MG63 (cell line): ENCODE measurements around the gene DPM1. TPM values are rescaled to one million over a fixed set of nuclear protein-coding genes. Genes with fewer than 3 reads are reported as not detected.

Experiments
- DNase-seq: peaks from one replicate; pipeline ENCODE4 v3.0.0-alpha.2; 2020
- H3K27me3 ChIP-seq: fragments of 250-450 bp; sonication (Bioruptor Pico); 2 replicates; pipeline ENCODE4 v1.5.1; 2020; ENCODE audit warnings: mild to moderate bottlenecking, moderate library complexity
- H3K36me3 ChIP-seq: fragments of 250-450 bp; sonication (Bioruptor Pico); 2 replicates; pipeline ENCODE4 v1.5.1; 2020; ENCODE audit warnings: mild to moderate bottlenecking, moderate library complexity
- H3K4me3 ChIP-seq: fragments of 250-450 bp; sonication (Bioruptor Pico); 2 replicates; pipeline ENCODE4 v1.5.1; 2020; ENCODE audit warnings: mild to moderate bottlenecking, moderate library complexity
- H3K9me3 ChIP-seq: fragments of 250-450 bp; sonication (Bioruptor Pico); 2 replicates; pipeline ENCODE4 v1.5.1; 2020; ENCODE audit warnings: mild to moderate bottlenecking, moderate library complexity
- total RNA-seq: library from RNA; depleted of rRNA; stranded (reverse); fragments of >200 nt; shearing (Covaris generic); gene quantifications from 2 replicates; pipeline ENCODE4 v1.2.3, GENCODE V29; 2014; ENCODE audit warnings: low replicate concordance; rRNA removed

The DPM1 gene
- total RNA-seq, 1 experiment from 2014 or later = 187 TPM

DNA sequence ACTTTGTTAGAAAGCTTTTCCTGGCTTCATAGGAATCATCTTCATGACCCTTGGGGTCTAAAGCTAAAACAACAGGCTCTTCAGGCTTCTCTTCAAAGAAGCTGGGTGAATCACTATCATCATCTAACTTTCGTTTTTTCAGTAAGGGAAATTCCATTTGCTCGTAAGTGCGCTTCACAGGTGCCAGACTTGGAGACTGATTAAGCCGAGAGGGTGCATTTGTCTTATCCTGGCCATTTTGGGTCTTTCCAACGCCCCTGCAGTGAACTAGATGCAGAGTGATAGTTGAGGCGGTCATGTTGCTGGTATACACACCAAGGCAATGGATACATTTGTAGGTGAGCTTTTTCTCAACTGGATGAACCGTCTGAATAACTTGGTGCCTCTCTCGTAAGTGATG, 65.9 kb downstream of the DPM1 start:
- DNase-seq = no peak
- H3K9me3 ChIP-seq = no peaks in the 10 kb centered on the region
- H3K4me3 ChIP-seq = no peak overlapping the region
- peaks cover 93% of the 10 kb centered on the region for H3K36me3 ChIP-seq
- H3K27me3 ChIP-seq = no peaks in the 10 kb centered on the region

DNA sequence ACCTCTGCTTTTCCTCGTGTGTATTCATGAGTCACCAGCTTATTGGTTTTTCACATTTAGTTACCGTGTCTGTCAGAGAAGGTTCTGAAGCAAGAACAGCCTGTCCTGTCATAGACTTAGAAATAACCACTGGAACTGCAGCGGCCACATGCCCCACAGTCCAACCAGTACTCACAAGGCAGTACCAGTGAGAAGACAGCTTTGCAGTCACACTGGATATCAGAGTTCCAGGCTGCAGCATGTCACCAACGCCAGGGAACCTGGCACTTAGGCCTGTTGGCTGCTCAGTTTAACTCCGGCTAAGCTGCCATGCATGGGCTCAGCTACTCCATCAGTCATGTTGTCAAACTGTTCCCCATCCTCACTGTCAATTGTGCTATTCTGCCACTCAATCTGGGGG, 67.2 kb downstream of the DPM1 start:
- Histone ChIP-seq H3K27me3 (no peaks in the 10 kb centered on the region), H3K4me3 (no peak overlapping the region), H3K9me3 (no peaks in the 10 kb centered on the region), H3K36me3 (peaks cover 87% of the 10 kb centered on the region)
- no peak for DNase-seq

- no peak overlapping the region for H3K4me3 ChIP-seq
- no peaks in the 10 kb centered on the region for H3K27me3 ChIP-seq
- DNase-seq = no peak
- H3K9me3 ChIP-seq = no peaks in the 10 kb centered on the region; the same call in 1 of the 2 replicates
- H3K36me3 ChIP-seq = peaks cover 57% of the 10 kb centered on the region
Measured at GRCh38 chr20:50887576-50887975, 70.8 kb downstream of the DPM1 start.

- Histone ChIP-seq H3K27me3 (no peaks in the 10 kb centered on the region), H3K4me3 (no peak overlapping the region), H3K36me3 (peaks cover 44% of the 10 kb centered on the region), H3K9me3 (no peaks in the 10 kb centered on the region; the same call in 1 of the 2 replicates)
- no peak for DNase-seq
Measured at GRCh38 chr20:50886184-50886790, 72.0 kb downstream of the DPM1 start.

GRCh38 chr20:50885781-50886180, 72.6 kb downstream of the DPM1 start:
- no peaks in the 10 kb centered on the region for H3K27me3 ChIP-seq
- H3K36me3 ChIP-seq = peaks cover 39% of the 10 kb centered on the region
- no peaks in the 10 kb centered on the region; the same call in 1 of the 2 replicates for H3K9me3 ChIP-seq
- H3K4me3 ChIP-seq = no peak overlapping the region
- no peak for DNase-seq

DNA sequence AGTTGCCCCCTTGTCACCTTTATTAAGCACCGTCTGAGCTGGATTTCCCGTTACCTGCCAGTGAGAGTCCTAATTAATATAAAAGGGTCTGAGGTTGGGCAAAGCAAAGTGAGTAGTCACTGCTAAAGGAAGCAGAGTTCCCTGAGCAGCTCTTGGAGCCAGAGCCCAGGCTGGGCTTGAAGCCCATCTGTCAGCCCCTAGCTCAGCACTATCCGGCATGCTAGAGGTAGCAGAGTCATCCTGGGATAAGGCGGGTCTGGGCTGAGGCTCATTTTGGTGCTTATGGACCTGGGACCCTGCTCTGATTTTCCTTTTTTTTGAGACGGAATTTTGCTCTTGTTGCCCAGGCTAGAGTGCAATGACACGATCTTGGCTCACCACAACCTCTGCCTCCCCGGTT, 73.3 kb downstream of the DPM1 start:
- H3K9me3 ChIP-seq = no peaks in the 10 kb centered on the region; the same call in 1 of the 2 replicates

More for the DNA sequence above, 73.3 kb downstream of the DPM1 start:
- DNase-seq = no peak
- no peak overlapping the region for H3K4me3 ChIP-seq
- no peaks in the 10 kb centered on the region for H3K27me3 ChIP-seq
- peaks cover 31% of the 10 kb centered on the region for H3K36me3 ChIP-seq

Other genes starting within 250 kb of the DPM1 start
- 2.0 and 2.4 TPM in 2 replicates for gene PARD6B, start 227.0 kb downstream of the DPM1 start, total RNA-seq
- 13.1 and 23.4 TPM in 2 replicates for gene BCAS4, start 163.5 kb downstream of the DPM1 start, total RNA-seq
- 11.6 and 13.8 TPM in 2 replicates for gene ADNP, start 27.1 kb downstream of the DPM1 start, total RNA-seq
- 11.7 and 13.6 TPM in 2 replicates for gene MOCS3, start 286 bp upstream of the DPM1 start, total RNA-seq
- gene KCNG1, start 64.6 kb upstream of the DPM1 start, total RNA-seq = 65.9 and 68.9 TPM in 2 replicates